C4-2B (cell line): Measurements from ENCODE around the gene SFTA2.

Experiments used
- CTCF ChIP-seq: fragments of 450-650 bp; conservative IDR thresholded peaks from 2 replicates; pipeline ENCODE4 v1.5.1; 2017; ENCODE audit warnings: mild to moderate bottlenecking
- ZFX ChIP-seq: fragments of 450-650 bp; IDR thresholded peaks from 2 replicates; pipeline ENCODE4 v1.6.1; 2017

DNA sequence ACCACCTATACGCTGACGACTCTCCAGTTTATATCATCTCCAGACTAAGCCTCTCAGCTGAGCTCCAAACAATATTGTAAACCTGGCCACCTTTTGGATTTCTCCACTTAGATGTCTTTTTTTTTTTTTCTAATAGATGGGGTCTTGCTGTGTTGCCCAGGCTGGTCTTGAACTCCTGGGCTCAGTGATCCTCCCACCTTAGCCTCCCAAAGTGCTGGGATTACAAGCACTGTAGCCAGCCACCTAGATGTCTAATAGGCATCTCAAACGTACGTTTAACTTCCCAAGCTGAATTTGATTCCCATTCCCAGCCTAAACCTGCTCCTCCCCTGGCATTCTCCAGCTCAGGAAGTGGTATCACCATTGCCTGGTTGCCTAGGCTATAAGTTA, 42.5 kb downstream of the SFTA2 start:
- TF ChIP-seq CTCF (no peak), ZFX (no peak)
